GM19438 (cell line): ENCODE results near the gene SLC16A11.
"Not testable (repeated sequence)": the region's sequence is repeated elsewhere in the genome, so short reads cannot be mapped to it uniquely, and the experiment has no call there.

ENCODE experiments used
- ATAC-seq: cut with Tn5 transposase; IDR thresholded peaks from one replicate; pipeline ENCODE4 v1.9.1; 2021; ENCODE audit warnings: low read depth; ENCODE audit not compliant: unreplicated experiment

Gene SLC16A11, protein sequence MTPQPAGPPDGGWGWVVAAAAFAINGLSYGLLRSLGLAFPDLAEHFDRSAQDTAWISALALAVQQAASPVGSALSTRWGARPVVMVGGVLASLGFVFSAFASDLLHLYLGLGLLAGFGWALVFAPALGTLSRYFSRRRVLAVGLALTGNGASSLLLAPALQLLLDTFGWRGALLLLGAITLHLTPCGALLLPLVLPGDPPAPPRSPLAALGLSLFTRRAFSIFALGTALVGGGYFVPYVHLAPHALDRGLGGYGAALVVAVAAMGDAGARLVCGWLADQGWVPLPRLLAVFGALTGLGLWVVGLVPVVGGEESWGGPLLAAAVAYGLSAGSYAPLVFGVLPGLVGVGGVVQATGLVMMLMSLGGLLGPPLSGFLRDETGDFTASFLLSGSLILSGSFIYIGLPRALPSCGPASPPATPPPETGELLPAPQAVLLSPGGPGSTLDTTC

DNA sequence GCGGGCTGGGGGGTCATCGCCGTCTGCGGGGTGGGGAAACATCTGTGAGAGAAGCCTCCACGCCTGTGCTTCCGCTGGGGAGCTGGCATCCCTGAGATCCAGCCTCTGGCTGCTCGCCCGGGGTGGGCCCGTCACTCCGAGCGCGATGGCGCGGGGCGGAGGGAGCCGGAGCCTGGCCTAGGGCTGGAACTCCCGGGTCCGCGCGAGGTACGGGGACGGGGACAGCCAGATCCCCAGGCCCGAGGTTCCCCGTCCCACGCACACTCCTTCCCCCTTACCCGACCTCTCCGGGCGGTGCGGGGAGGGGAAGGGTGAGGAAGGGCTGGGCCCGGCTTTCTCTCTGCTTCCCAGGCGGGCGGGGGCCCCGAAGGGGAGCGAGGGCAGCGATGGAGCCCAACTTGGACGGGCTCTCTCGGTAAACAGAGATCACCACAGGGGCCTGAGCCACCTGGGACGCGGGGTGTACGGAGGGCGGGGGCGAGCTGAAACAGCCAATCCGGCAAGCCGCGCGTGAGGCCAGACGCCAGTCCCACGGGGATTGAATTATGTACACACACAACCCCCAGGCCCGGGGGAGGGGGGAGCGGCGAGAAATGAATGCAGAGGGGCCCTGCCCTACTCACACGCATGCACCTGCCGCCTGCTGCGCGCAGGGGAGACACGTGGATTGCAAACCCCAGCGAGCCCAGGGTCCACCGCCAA is at the start of gene SLC16A11:
Gene SLC16A11, minus strand, starts transcription at position 596 of the 702 bp plus-strand sequence. Its CDS starts 579 bp downstream, at position 17.
- no peak for ATAC-seq

DNA sequence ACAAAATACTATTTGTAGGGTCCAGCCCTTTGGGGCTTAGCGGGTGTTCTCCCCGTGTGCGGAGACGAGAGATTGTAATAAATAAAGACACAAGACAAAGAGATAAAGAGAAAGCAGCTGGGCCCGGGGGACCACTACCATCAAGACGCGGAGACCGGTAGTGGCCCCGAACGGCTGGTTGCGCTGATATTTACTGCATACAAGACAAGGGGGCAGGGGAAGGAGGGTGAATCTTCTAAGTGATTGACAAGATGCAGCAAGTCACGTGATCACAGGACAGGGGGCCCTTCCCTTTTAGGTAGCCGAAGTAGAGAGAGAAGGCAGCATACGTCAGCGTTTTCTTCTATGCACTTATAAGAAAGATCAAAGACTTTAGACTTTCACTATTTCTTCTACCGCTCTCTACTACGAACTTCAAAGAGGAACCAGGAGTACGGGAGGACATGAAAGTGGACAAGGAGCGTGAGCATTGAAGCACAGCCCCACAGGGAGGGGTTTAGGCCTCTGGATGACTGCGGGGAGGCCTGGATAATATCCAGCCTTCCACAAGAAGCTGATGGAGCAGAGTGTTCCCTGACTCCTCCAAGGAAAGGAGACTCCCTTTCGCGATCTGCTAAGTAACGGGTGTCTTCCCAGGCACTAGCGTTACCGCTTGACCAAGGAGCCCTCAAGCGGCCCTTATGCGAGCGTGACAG is 47.6 kb upstream of the SLC16A11 start:
- ATAC-seq = not testable (repeated sequence)

DNA sequence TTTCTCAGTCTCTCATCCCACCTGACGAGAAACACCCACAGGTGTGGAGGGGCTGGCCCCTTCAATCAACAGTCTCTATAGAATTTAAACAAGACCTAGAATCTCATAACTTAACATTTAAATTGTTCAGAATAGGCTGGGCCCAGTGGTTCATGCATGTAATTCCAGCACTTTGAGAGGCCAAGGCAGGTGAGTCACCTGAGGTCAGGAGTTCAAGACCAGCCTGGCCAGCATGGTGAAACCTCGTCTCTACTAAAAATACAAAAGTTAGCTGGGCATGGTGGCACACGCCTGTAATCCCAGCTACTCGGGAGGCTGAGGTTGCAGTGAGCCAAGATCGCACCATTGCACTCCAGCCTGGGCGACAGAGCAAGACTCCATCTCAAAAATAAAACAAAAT is 45.7 kb upstream of the SLC16A11 start:
- not testable (repeated sequence) for ATAC-seq

DNA sequence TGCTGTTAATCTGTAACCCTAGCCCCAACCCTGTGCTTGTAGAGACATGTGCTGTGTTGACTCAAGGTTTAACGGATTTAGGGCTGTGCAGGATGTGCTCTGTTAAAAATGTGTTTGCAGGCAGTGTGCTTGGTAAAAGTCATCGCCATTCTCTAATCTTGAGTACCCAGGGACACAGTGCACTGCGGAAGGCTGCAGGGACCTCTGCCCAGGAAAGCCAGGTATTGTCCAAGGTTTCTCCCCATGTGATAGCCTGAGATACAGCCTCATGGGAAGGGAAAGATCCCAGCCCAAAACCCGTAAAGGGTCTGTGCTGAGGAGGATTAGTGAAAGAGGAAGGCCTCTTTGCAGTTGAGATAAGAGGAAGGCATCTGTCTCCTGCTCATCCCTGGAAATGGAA is 44.5 kb upstream of the SLC16A11 start:
- not testable (repeated sequence) for ATAC-seq

DNA sequence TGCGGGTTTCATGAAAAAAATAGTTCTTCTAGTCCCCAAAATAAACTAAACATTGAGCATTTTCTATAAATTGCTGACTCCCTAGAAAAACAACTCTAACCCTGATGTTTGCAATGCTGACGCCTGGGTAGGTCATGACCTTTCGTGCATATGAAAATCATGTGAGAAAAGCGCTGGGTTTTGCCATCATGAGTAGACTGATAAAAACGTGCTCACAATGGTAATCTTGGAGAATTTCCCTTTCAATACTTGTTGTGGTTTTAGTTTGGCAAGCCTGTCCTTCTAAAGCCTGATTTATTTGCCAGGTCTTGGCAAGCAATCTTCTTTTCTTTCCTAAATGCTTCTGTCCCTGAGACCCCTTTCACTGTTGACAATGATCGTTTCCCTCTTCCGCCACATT is 40.2 kb upstream of the SLC16A11 start:
- no peak for ATAC-seq

DNA sequence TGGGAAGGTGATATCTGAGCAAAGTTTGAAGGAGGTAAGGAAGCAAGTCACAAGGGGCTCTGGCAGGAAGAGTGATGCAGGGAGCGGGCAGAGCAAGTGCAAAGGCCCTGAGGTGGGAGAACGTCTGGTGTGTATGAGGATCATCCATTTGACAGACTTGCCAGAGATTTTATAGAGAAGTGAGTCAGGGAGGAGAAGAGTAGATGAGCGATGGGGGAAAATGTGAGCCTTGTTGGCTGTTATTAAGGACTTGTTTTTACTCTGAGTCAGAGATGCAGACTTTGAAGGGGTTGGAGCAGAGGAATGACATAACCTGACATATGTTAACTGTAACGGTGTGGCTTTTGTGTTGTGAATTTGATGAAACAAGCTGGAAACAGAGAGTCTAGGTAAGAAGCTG is 39.7 kb upstream of the SLC16A11 start:
- ATAC-seq = no peak

DNA sequence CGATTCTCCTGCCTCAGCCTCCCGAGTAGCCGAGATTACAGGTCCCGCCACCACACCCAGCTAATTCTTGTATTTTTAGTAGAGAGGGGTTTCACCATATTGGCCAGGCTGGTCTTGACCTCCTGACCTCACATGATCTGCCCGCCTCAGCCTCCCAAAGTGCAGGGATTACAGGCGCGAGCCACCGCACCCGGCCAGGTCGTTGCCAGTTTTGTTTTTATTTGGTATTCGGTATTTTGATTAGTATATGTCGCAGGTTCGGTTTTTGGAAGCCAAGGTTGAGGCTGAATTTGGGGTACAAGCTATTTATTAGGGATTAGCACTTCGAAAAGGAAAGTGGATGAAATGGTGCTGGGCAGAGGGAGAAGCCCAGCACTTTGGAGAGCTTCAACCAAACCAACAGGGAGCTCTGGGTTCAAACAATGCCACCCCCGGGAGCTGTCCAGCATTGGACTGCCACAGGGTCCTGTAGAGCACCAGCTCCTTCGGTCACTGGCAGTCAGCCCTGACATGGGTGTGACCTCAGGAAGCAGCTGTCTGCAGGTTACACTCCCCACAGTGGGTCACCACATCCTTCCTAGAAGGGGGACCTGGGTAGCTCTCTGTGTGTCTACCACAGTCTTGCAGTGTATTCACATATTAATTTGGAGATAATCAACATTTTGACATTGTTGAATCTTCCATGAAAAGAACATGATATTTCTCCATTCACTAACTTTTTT is 37.6 kb upstream of the SLC16A11 start:
- ATAC-seq = no peak

DNA sequence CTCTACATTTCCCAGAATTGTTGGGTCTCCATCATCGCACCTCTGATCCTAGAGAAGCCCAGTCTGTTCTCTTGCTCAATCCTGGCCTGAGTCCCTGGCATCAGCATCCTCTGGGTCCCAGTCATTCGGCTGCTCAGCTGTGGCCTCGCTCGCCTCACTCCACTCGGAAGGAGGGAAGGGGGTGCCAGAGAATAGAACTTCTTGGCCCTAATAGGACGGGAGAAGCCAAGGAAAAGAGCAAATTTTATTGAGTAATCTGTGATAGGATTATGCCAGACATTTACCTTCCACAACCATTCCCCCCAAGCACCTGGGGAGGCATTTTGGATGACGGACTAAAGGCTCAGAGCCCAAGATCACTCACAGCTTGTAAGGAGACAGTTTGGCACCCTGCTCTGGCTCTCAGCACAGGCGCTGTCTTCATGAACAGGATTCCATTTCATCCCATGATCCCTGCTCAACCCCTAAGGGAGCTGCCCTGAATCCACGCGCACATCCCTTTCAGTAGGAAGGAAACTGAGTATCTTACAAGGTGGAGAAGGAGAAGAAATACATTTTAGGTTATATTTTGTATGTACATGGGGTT is 36.7 kb upstream of the SLC16A11 start:
- ATAC-seq = no peak

DNA sequence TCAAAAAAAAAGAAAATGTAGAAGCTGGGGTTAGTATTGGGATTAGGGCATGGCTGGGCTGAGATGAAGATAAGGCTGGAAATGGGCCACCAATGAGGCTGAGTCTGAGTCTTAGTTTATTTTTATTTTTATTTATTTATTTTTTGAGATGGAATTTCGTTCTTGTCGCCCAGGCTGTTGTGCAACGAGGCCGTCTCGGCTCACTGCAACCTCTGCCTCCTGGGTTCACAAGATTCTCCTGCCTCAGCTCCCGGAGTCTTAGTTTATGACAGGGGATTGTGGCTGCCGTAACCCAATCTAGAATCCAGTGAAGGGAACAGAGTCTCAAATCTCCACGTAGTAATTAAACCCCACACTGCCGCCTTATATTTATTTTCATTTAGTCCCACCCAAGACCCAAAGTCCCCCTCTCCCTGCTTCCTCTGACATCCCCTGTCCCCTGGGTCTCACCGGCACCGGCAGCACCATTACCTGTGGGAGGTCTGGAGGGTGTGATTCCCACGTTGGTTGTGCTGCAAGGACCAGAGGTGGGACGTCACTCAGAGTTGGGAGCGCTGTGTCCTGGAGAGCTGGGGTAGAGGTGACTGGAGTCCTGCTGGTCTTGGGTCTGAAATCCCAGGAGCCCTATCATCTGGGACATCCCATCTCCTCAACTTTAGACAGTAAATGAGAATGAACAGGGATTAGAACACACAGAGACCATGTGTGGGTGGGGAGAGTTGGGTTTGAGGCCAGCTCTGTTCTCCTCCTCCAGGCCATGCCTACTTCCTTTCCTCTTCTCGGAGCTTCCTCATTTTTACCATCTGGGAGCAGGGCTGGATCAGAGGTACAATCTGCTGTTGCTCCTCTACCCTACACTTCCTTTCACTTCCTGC is 35.9 kb upstream of the SLC16A11 start, which contains the start of gene CLEC10A:
Gene CLEC10A, minus strand, starts transcription at position 671 of the 875 bp plus-strand sequence. CDS start 1,439 bp downstream, outside the sequence.
- no peak for ATAC-seq

DNA sequence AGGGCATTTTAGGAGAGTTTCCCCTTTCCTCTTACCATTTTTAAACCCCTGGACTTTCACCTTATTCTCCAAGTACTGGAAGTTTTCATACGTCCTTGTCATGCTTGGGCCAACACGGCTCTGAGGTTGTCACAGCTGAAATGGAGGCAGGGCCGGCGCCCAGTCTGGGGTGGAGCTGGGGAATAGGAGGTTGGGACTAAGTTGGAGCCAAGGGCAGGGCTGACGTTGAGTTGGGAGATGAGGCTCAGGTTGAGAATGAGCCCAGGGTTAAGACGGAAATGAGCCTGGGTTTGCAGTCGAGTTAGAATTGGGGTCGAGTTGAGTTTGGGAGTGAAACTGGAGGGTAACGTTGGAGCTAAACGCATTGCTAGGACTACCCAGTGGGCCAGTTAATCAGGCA is 34.8 kb upstream of the SLC16A11 start:
- no peak for ATAC-seq

DNA sequence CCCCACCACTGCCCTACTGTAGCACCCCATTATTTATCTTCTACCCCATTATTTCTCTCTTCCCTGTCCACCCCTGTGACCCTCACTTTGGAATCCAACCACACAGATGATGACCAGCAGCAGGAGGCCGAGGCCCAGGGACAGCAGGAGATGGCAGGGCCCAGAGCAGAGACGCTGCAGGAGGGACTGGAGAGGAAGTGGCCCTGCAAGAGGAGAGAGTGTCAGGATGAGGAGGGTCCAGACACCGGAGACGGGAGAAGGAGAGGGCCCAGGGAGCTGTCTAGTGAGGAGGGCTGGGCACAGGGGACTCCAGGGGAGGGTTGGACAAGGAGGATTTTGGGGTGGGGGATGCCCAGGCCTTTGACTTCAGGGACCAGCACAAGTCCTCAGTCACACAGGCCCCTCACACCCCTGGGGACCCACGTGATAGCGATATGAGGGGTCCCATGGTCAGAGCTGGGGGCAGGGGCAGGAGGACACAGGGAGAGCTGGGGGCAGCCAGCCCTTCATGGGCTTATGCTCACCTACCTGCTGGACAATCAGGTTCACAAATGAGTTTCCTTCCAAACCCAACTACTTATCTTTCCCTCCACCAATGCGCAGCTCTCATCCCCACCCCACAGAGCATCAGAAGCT is 34.1 kb upstream of the SLC16A11 start:
- no peak for ATAC-seq

DNA sequence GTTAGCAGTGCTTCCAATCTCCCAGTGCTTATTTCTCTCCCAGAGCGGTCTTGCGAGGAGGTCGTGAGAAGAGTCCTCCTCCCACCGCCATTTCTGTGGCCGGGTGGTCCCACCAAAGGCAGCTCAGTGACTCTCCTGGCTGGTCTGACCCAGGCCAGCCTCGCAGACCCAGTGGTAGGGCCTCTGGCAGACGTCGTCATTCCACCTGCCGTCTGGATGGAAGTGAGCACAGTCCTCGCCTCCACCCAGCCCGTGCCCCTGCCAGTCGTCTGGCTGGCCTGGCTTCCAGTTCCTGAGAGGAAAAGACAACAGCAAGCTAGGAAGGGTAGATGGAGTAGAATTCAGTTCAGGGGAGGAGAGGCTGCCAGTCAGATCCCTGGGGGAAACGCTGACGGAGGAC is 31.0 kb upstream of the SLC16A11 start:
- no peak for ATAC-seq

DNA sequence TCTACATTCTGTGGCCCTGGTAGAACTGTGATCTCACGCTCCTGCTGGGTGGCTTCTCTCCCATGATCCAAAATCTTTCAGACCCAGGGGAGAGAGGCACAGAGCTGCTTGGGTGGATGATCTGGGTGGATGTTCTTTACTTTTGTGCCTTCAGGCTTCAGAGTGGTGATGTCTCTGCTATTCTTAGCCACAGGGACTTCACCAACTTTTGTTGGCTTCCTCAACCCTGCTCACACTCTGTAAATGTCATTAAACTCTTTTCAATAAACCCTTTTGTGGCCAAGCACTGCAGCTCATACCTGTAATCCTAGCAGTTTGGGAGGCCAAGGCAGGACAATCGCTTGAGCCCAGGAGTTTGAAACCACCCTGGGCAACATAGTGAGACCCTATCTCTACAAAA is 28.5 kb upstream of the SLC16A11 start:
- no peak for ATAC-seq

DNA sequence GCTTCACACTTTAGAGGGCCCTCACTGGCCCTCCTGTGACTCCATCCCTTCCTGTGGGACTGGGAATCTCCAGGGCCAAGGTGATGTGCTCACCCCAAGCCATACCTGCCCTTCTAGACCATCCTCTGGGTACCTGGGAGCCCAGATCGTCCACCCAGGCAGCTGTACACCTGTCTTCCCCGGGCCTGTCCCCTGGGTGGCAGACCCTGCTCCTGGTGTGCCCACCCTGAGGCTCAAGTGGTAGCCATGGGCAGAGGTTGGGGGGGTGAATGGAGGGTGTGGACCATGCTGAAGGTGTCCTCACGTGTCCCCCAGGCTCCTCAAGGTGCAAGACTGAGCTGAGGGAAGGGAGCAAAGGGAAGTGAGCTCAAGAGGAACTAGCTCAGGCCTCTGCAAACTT is 26.8 kb upstream of the SLC16A11 start:
- no peak for ATAC-seq

DNA sequence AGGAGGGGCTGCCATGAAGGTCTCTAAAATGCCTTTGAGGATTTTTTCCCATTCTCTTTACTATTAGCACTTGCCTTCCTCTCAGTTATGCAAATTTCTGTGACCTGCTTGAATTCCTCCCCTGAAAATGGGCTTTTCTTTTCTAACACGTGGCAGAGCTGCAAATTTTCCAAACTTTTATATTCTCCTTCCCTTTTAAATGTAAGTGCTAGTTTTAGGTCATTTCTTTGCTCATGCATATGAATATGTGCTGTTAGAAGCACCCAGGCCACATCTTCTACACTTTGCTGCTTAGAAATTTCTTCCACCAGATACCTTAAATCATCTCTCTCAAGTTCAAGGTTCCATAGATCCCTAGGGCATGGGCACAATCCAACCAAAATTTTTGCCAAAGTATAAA is 24.4 kb upstream of the SLC16A11 start:
- no peak for ATAC-seq

DNA sequence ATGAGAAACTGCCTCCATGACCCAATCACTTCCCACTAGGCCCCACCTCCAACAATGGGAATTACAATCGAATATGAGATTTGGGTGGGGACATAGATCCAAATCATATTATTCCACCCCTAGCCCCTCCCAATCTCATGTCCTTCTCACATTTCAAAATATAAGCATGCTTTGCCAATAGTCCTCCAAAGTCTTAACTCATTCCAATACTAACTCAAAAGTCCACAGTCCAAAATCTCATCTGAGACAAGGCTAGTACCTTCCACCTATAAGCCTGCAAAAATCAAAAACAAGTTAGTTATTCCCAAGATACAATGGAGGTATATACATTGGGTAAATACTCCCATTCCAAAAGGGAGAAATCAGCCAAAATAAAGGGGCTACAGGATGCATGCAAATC is 23.3 kb upstream of the SLC16A11 start:
- no peak for ATAC-seq

DNA sequence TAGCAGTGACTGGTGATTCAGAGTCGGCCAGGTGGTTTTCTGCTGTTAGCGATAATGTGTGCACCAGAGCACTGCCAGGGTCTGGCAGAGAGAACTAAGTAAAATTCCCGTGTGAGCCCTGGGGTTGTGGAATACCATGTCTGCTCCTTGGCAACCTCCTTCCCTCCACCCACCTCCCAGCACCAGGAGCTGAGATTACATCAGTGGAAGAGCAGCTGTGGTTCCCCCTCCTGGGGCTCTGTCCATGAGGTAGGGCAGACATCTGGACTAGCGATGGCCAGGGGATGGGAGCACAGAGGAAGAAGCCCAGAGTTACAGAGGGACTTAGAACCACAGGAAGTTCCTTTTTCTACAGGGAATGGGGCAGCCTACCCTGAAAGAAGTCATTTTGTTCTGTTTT is 20.4 kb upstream of the SLC16A11 start:
- no peak for ATAC-seq

DNA sequence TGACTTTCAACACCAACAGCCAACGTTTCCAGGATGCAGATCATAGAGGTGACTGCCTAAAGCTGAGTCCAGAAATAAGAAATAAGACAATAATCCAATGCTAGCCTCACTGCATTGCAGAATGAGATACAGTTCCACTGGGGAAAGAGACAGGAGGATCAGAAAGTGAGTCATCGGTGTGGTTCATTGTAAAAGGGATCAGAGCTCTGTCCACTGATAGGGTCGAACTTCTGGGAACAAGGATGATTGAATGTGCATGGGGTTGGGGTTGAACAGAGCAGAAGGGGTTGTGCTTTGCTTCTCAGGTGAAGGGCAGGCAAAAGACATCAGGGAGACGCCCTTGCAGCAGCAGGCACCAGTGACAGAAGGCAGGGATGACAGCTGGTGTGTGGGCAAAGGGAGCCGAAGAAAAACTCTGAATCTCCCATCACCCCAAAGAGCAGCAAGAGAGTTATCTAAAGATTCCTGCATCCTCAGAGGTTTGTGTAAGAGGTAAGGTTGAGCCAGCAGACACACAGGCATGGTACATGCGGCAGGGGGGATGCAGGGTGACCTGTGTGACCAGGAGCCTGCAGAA is 19.7 kb upstream of the SLC16A11 start:
- no peak for ATAC-seq
